Peyer's patch (tissue), 4 donors: ENCODE data around the gene CDCA3.

ENCODE experiments used
- POLR2A ChIP-seq, 2 donors: fragments of 450-650 bp; IDR thresholded peaks; one replicate each; pipeline ENCODE4 v1.5.1; 2017; ENCODE audit warnings: antibody characterized with exemption in 2 of 2, mild to moderate bottlenecking in 2 of 2, moderate library complexity in 2 of 2
- TF ChIP-seq, protein P1 (sequence below), 6 experiments: fragments of 450-650 bp in 4 of 6; fragments of 200-600 bp in 2 of 6; sonication (generic) in 1 of 6; IDR thresholded peaks; one replicate each; pipeline ENCODE4 v1.5.1; 2017 to 2019; ENCODE audit warnings: antibody characterized with exemption in 6 of 6, mild to moderate bottlenecking in 3 of 6, moderate library complexity in 1 of 6

DNA sequence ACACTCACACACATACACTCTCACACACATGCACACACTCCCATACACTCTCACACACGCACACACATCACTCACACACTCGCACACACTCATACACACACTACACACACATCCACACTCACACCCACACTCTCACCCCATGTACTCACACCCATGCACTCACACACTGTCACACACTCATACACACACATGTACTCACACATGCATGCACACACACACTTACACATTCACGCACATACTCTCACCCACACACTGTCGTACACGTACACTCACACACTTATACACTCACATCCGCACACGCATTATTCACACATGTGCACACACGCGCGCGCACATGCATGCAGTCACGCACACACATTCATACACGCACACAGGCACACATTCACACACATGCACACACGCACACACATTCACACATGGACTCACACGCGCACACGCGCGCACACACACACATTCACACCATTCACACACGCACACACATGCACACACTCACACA, 33.4 kb downstream of the CDCA3 start:
- TF ChIP-seq, protein P1, sequence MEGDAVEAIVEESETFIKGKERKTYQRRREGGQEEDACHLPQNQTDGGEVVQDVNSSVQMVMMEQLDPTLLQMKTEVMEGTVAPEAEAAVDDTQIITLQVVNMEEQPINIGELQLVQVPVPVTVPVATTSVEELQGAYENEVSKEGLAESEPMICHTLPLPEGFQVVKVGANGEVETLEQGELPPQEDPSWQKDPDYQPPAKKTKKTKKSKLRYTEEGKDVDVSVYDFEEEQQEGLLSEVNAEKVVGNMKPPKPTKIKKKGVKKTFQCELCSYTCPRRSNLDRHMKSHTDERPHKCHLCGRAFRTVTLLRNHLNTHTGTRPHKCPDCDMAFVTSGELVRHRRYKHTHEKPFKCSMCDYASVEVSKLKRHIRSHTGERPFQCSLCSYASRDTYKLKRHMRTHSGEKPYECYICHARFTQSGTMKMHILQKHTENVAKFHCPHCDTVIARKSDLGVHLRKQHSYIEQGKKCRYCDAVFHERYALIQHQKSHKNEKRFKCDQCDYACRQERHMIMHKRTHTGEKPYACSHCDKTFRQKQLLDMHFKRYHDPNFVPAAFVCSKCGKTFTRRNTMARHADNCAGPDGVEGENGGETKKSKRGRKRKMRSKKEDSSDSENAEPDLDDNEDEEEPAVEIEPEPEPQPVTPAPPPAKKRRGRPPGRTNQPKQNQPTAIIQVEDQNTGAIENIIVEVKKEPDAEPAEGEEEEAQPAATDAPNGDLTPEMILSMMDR (IDR thresholded peaks at IDR 0.05): no peak
- no peak for TF ChIP-seq POLR2A (IDR thresholded peaks at IDR 0.05)
